Smooth muscle cell (in vitro differentiated cells): Measurements from ENCODE around the gene SPECC1. TPM values are rescaled to one million over a fixed set of nuclear protein-coding genes. Genes with fewer than 3 reads are reported as not detected.

ENCODE experiments used
- DNase-seq: peaks from one replicate; lab custom pipeline; 2025; ENCODE audit not compliant: unreplicated experiment; lab: John Stamatoyannopoulos, UW
- H2AFZ ChIP-seq: fragments of 200-600 bp; sonication (generic); 2 replicates; pipeline ENCODE4 v1.6.0; 2016; ENCODE audit warnings: antibody characterized with exemption, low read depth, mild to moderate bottlenecking
- H3F3A ChIP-seq: fragments of 200-600 bp; sonication (generic); 2 replicates; pipeline ENCODE4 v1.6.0; 2017; ENCODE audit warnings: antibody characterized with exemption, low read depth
- H3K27ac ChIP-seq: fragments of 200-600 bp; sonication (generic); 2 replicates; pipeline ENCODE4 v1.5.1; 2016; ENCODE audit warnings: low read depth, mild to moderate bottlenecking
- H3K27me3 ChIP-seq: fragments of 200-600 bp; sonication (generic); 2 replicates; pipeline ENCODE4 v1.6.1; 2016; ENCODE audit warnings: low read depth, mild to moderate bottlenecking
- H3K36me3 ChIP-seq: fragments of 200-600 bp; sonication (generic); 2 replicates; pipeline ENCODE4 v1.5.1; 2016; ENCODE audit warnings: low read depth
- H3K4me1 ChIP-seq: fragments of 200-600 bp; sonication (generic); 2 replicates; pipeline ENCODE4 v1.5.1; 2016; ENCODE audit warnings: low read depth
- H3K4me2 ChIP-seq: fragments of 200-600 bp; sonication (generic); 2 replicates; pipeline ENCODE4 v1.6.0; 2016; ENCODE audit warnings: mild to moderate bottlenecking
- H3K4me3 ChIP-seq: fragments of 200-600 bp; sonication (generic); 2 replicates; pipeline ENCODE4 v1.5.1; 2016; ENCODE audit warnings: mild to moderate bottlenecking
- H3K79me2 ChIP-seq: fragments of 200-600 bp; sonication (generic); 2 replicates; pipeline ENCODE4 v1.6.0; 2016; ENCODE audit warnings: low read depth, mild to moderate bottlenecking
- H3K9ac ChIP-seq: fragments of 200-600 bp; sonication (generic); 2 replicates; pipeline ENCODE4 v1.6.0; 2016; ENCODE audit warnings: low read depth
- H3K9me3 ChIP-seq: fragments of 200-600 bp; sonication (generic); replicated peaks from 2 replicates; pipeline ENCODE4 v1.5.1; 2016; ENCODE audit warnings: low read depth
- H4K20me1 ChIP-seq: fragments of 200-600 bp; sonication (generic); 2 replicates; pipeline ENCODE4 v1.6.0; 2016; ENCODE audit warnings: low read depth
- CTCF ChIP-seq: fragments of 200-600 bp; sonication (generic); IDR thresholded peaks from 2 replicates; pipeline ENCODE4 v1.5.1; 2017; ENCODE audit warnings: borderline replicate concordance, mild to moderate bottlenecking, antibody characterized with exemption; ENCODE audit not compliant: insufficient read depth, poor library complexity, severe bottlenecking
- WGBS: methylation state at CpG from one replicate; pipeline ENCODE4 v1.1.7; 2016; ENCODE audit warnings: low lambda C conversion rate; 5-methylcytosine and 5-hydroxymethylcytosine counted together
- polyA plus RNA-seq: library from polyadenylated mRNA; unstranded; fragments of >200 nt; fragmentation: Nextera tagmentation; extraction: Ambion mirVana; gene quantifications from 2 replicates; pipeline ENCODE4 v1.2.1, GENCODE V29; 2016
- total RNA-seq: library from RNA; depleted of rRNA; stranded (reverse); fragments of >200 nt; gene quantifications from 2 replicates; pipeline ENCODE4 v1.2.3, GENCODE V29; 2014

SPECC1 gene
- total and polyA plus RNA-seq, 2 experiments from 2014 or later = 20.0 to 72.0 TPM

GRCh38 chr17:20022701-20023100 lies 13.5 kb downstream of the SPECC1 start:
- Histone ChIP-seq H4K20me1 (no peaks in the 10 kb centered on the region), H3K4me3 (no peak overlapping the region), H3K9ac (no peak overlapping the region), H3F3A (no peaks in the 10 kb centered on the region), H3K4me2 (no peak overlapping the region), H2AFZ (no peak overlapping the region), H3K27me3 (peaks cover 23% of the 10 kb centered on the region), H3K36me3 (no peaks in the 10 kb centered on the region), H3K79me2 (no peaks in the 10 kb centered on the region), H3K9me3 (no peaks in the 10 kb centered on the region), H3K4me1 (no peaks in the 10 kb centered on the region), H3K27ac (no peak overlapping the region)
- 91% methylated on average over 4 of the region's 4 CpGs for WGBS
- DNase-seq = no peak
- no peak for TF ChIP-seq CTCF

- Histone ChIP-seq H3K27ac (no peak overlapping the region), H3K4me1 (no peaks in the 10 kb centered on the region), H3F3A (no peaks in the 10 kb centered on the region), H2AFZ (no peak overlapping the region), H4K20me1 (no peaks in the 10 kb centered on the region), H3K4me3 (no peak overlapping the region), H3K9me3 (no peaks in the 10 kb centered on the region), H3K36me3 (no peaks in the 10 kb centered on the region), H3K4me2 (no peak overlapping the region), H3K79me2 (no peaks in the 10 kb centered on the region), H3K9ac (no peak overlapping the region), H3K27me3 (peaks cover 23% of the 10 kb centered on the region)
- no peak for DNase-seq
- no peak for TF ChIP-seq CTCF
Measured at GRCh38 chr17:20026960-20027359, 17.8 kb downstream of the SPECC1 start.

GRCh38 chr17:20028443-20028842 lies 19.3 kb downstream of the SPECC1 start:
- no peak for DNase-seq
- Histone ChIP-seq H3K79me2 (no peaks in the 10 kb centered on the region), H3K9ac (no peak overlapping the region), H2AFZ (no peak overlapping the region), H3K4me3 (no peak overlapping the region), H3F3A (no peaks in the 10 kb centered on the region), H3K4me1 (no peaks in the 10 kb centered on the region), H3K9me3 (no peaks in the 10 kb centered on the region), H3K27me3 (peaks cover 18% of the 10 kb centered on the region), H4K20me1 (no peaks in the 10 kb centered on the region), H3K4me2 (no peak overlapping the region), H3K27ac (no peak overlapping the region), H3K36me3 (no peaks in the 10 kb centered on the region)
- TF ChIP-seq CTCF = no peak
- 77% methylated on average over 3 of the region's 3 CpGs for whole genome bisulfite sequencing

GRCh38 chr17:20032636-20033035 lies 23.5 kb downstream of the SPECC1 start:
- Histone ChIP-seq H4K20me1 (no peaks in the 10 kb centered on the region), H3K9ac (no peak overlapping the region), H3K4me1 (no peaks in the 10 kb centered on the region), H3K36me3 (no peaks in the 10 kb centered on the region), H3K27ac (no peak overlapping the region), H3K27me3 (peaks cover 5% of the 10 kb centered on the region), H3K4me2 (no peak overlapping the region), H2AFZ (no peak overlapping the region), H3K9me3 (no peaks in the 10 kb centered on the region), H3K4me3 (no peak overlapping the region), H3K79me2 (no peaks in the 10 kb centered on the region), H3F3A (no peaks in the 10 kb centered on the region)
- DNase-seq = no peak
- no peak for TF ChIP-seq CTCF
- WGBS = 91% methylated on average over 7 of the region's 7 CpGs
